SJCRH30 (cell line): Measurements from ENCODE around the gene CRHBP. TPM values are rescaled to one million over a fixed set of nuclear protein-coding genes. Genes with fewer than 3 reads are reported as not detected.
"Not testable (repeated sequence)": the region's sequence is repeated elsewhere in the genome, so short reads cannot be mapped to it uniquely, and the experiment has no call there.

Experiments
- DNase-seq, 2 experiments: peaks; one replicate each; pipeline ENCODE4 v3.0.0-alpha.2; 2015 to 2020
- H3K27ac ChIP-seq: fragments of 250-450 bp; sonication (Bioruptor Pico); 2 replicates; pipeline ENCODE4 v1.5.1; 2020; ENCODE audit warnings: mild to moderate bottlenecking, moderate library complexity
- H3K27me3 ChIP-seq: fragments of 250-450 bp; sonication (Bioruptor Pico); 2 replicates; pipeline ENCODE4 v1.5.1; 2020; ENCODE audit warnings: mild to moderate bottlenecking, moderate library complexity
- H3K36me3 ChIP-seq: fragments of 250-450 bp; sonication (Bioruptor Pico); 2 replicates; pipeline ENCODE4 v1.5.1; 2020; ENCODE audit warnings: mild to moderate bottlenecking, moderate library complexity
- H3K4me1 ChIP-seq: fragments of 250-450 bp; sonication (Bioruptor Pico); 2 replicates; pipeline ENCODE4 v1.5.1; 2020; ENCODE audit warnings: mild to moderate bottlenecking, moderate library complexity
- H3K4me3 ChIP-seq: fragments of 250-450 bp; sonication (Bioruptor Pico); 2 replicates; pipeline ENCODE4 v1.5.1; 2020; ENCODE audit warnings: mild to moderate bottlenecking, moderate library complexity
- H3K9me3 ChIP-seq: fragments of 250-450 bp; sonication (Bioruptor Pico); replicated peaks from 2 replicates; pipeline ENCODE4 v1.5.1; 2020; ENCODE audit warnings: mild to moderate bottlenecking, moderate library complexity
- total RNA-seq: library from RNA; depleted of rRNA; stranded (reverse); fragments of >200 nt; shearing (Covaris generic); gene quantifications from 2 replicates; pipeline ENCODE4 v1.2.3, GENCODE V29; 2014

CRHBP gene
- total RNA-seq, 1 experiment from 2014 or later, result not detected

GRCh38 chr5:76945238-76945637 is 7.6 kb upstream of the CRHBP start:
- not testable (repeated sequence) for DNase-seq, H3K4me1 ChIP-seq, H3K27me3 ChIP-seq, H3K36me3 ChIP-seq, H3K27ac ChIP-seq, H3K9me3 ChIP-seq, H3K4me3 ChIP-seq

- no peak overlapping the region for H3K27ac ChIP-seq
- DNase-seq, result no peak
- no peak overlapping the region for H3K4me3 ChIP-seq
- no peaks in the 10 kb centered on the region for H3K36me3 ChIP-seq
- no peaks in the 10 kb centered on the region for H3K9me3 ChIP-seq
- no peaks in the 10 kb centered on the region for H3K27me3 ChIP-seq
- H3K4me1 ChIP-seq, result no peaks in the 10 kb centered on the region
These were observed 6.8 kb upstream of the CRHBP start for GRCh38 chr5:76946090-76946489.

GRCh38 chr5:76947082-76947503 is 5.8 kb upstream of the CRHBP start:
- no peaks in the 10 kb centered on the region for H3K4me1 ChIP-seq
- no peak overlapping the region for H3K4me3 ChIP-seq
- H3K27ac ChIP-seq, result no peak overlapping the region
- H3K36me3 ChIP-seq, result no peaks in the 10 kb centered on the region
- no peak for DNase-seq
- H3K9me3 ChIP-seq, result no peaks in the 10 kb centered on the region
- no peaks in the 10 kb centered on the region for H3K27me3 ChIP-seq

- Histone ChIP-seq H3K9me3 (no peaks in the 10 kb centered on the region), H3K36me3 (no peaks in the 10 kb centered on the region), H3K4me1 (peaks cover 8% of the 10 kb centered on the region), H3K27ac (no peak overlapping the region), H3K27me3 (no peaks in the 10 kb centered on the region), H3K4me3 (no peak overlapping the region)
- no peak for DNase-seq
These were observed 922 bp downstream of the CRHBP start for GRCh38 chr5:76953551-76954382.

GRCh38 chr5:76954383-76954763 is 1.5 kb downstream of the CRHBP start:
- Histone ChIP-seq H3K27me3 (no peaks in the 10 kb centered on the region), H3K27ac (no peak overlapping the region), H3K4me3 (no peak overlapping the region), H3K9me3 (no peaks in the 10 kb centered on the region), H3K36me3 (no peaks in the 10 kb centered on the region), H3K4me1 (peaks cover 13% of the 10 kb centered on the region)
- DNase-seq, result no peak

GRCh38 chr5:76956033-76956432 is 3.2 kb downstream of the CRHBP start:
- no peaks in the 10 kb centered on the region for H3K9me3 ChIP-seq
- H3K36me3 ChIP-seq, result no peaks in the 10 kb centered on the region
- no peak overlapping the region for H3K4me3 ChIP-seq
- H3K27ac ChIP-seq, result no peak overlapping the region
- H3K4me1 ChIP-seq, result peaks cover 19% of the 10 kb centered on the region
- DNase-seq, result no peak
- H3K27me3 ChIP-seq, result no peaks in the 10 kb centered on the region

- 0 out of 2 replicates have a peak, but pooled peaks cover 7% of the 10 kb centered on the region for H3K27me3 ChIP-seq
- H3K36me3 ChIP-seq, result no peaks in the 10 kb centered on the region
- H3K9me3 ChIP-seq, result no peaks in the 10 kb centered on the region
- no peak overlapping the region for H3K4me3 ChIP-seq
- peaks cover 19% of the 10 kb centered on the region for H3K4me1 ChIP-seq
- DNase-seq, result peak; percentile 9 to 13
- H3K27ac ChIP-seq, result peak overlapping the region; percentile 48
These were observed 6.3 kb downstream of the CRHBP start for GRCh38 chr5:76958991-76959767.

GRCh38 chr5:76960004-76960625 is 7.3 kb downstream of the CRHBP start:
- H3K9me3 ChIP-seq, result no peaks in the 10 kb centered on the region
- H3K4me1 ChIP-seq, result peaks cover 19% of the 10 kb centered on the region
- 0 out of 2 replicates have a peak, but pooled peaks cover 7% of the 10 kb centered on the region for H3K27me3 ChIP-seq
- no peaks in the 10 kb centered on the region for H3K36me3 ChIP-seq
- H3K27ac ChIP-seq, result peak overlapping the region; percentile 29; the same call in 1 of the 2 replicates
- peak; percentile 44 to 47 for DNase-seq
- H3K4me3 ChIP-seq, result no peak overlapping the region

- Histone ChIP-seq H3K9me3 (no peaks in the 10 kb centered on the region), H3K4me3 (no peak overlapping the region), H3K27ac (no peak overlapping the region), H3K27me3 (0 out of 2 replicates have a peak, but pooled peaks cover 7% of the 10 kb centered on the region), H3K4me1 (peaks cover 10% of the 10 kb centered on the region), H3K36me3 (no peaks in the 10 kb centered on the region)
- DNase-seq, result no peak
These were observed 11.2 kb downstream of the CRHBP start for GRCh38 chr5:76964060-76964459.

GRCh38 chr5:76971511-76971910 is 18.7 kb downstream of the CRHBP start:
- Histone ChIP-seq H3K4me1 (no peaks in the 10 kb centered on the region), H3K9me3 (no peaks in the 10 kb centered on the region), H3K36me3 (no peaks in the 10 kb centered on the region), H3K27me3 (no peaks in the 10 kb centered on the region), H3K4me3 (no peak overlapping the region), H3K27ac (no peak overlapping the region)
- no peak for DNase-seq

- Histone ChIP-seq H3K36me3 (no peaks in the 10 kb centered on the region), H3K9me3 (no peaks in the 10 kb centered on the region), H3K27ac (no peak overlapping the region), H3K27me3 (no peaks in the 10 kb centered on the region), H3K4me3 (no peak overlapping the region), H3K4me1 (no peaks in the 10 kb centered on the region)
- no peak for DNase-seq
These were observed 19.8 kb downstream of the CRHBP start for GRCh38 chr5:76972689-76973088.

- H3K27me3 ChIP-seq, result no peaks in the 10 kb centered on the region
- H3K4me3 ChIP-seq, result no peak overlapping the region
- no peaks in the 10 kb centered on the region for H3K36me3 ChIP-seq
- H3K9me3 ChIP-seq, result no peaks in the 10 kb centered on the region
- H3K4me1 ChIP-seq, result no peaks in the 10 kb centered on the region
- DNase-seq, result no peak
- no peak overlapping the region for H3K27ac ChIP-seq
These were observed 21.9 kb downstream of the CRHBP start for GRCh38 chr5:76974785-76975184.

- Histone ChIP-seq H3K27ac (no peak overlapping the region), H3K9me3 (no peaks in the 10 kb centered on the region), H3K4me1 (no peaks in the 10 kb centered on the region), H3K27me3 (no peaks in the 10 kb centered on the region), H3K4me3 (no peak overlapping the region), H3K36me3 (no peaks in the 10 kb centered on the region)
- no peak for DNase-seq
These were observed 26.0 kb downstream of the CRHBP start for GRCh38 chr5:76978869-76979268.

GRCh38 chr5:76980518-76981144 is 27.8 kb downstream of the CRHBP start:
- Histone ChIP-seq H3K4me3 (no peak overlapping the region), H3K27ac (no peak overlapping the region), H3K36me3 (no peaks in the 10 kb centered on the region)

More at GRCh38 chr5:76980518-76981144, 27.8 kb downstream of the CRHBP start:
- Histone ChIP-seq H3K9me3 (no peaks in the 10 kb centered on the region), H3K27me3 (no peaks in the 10 kb centered on the region), H3K4me1 (no peaks in the 10 kb centered on the region)
- DNase-seq, result no peak
